ENCODE results near the gene KCNE1.
"Not testable (repeated sequence)": the region's sequence is repeated elsewhere in the genome, so short reads cannot be mapped to it uniquely, and the experiment has no call there.

GRCh38 chr21:34427339-34427738, 84.7 kb downstream of the KCNE1 start:
- TF ChIP-seq EZH2 (IDR thresholded peaks at IDR 0.05; ENCODE audit: borderline replicate concordance, low read depth, low read length, poor library complexity, severe bottlenecking); CTCF (conservative IDR thresholded peaks at IDR 0.05; ENCODE audit: low read depth, low read length): not testable (repeated sequence)
